ENCODE data around the gene B3GAT1. TPM values are rescaled to one million over a fixed set of nuclear protein-coding genes. Genes with fewer than 3 reads are reported as not detected.

Gene B3GAT1
- total RNA-seq, 1 experiment from 2014 or later = not detected

- Histone ChIP-seq H3K4me1 (ENCODE audit: control insufficient read depth in 1 of 2, insufficient read depth in 2 of 2, low read length in 2 of 2) (peaks cover 0 to 7% of the 10 kb centered on the region in 2 experiments; a peak in 2 of 4 replicates), H3K27me3 (ENCODE audit: insufficient read depth, low read length) (peaks cover 13% of the 10 kb centered on the region; the same call in 1 of the 2 replicates), H3K4me2 (ENCODE audit: low read length) (no peak overlapping the region), H3K4me3 (replicated peaks in 1 of 2; ENCODE audit: low read depth in 1 of 2, low read length in 2 of 2) (no peak overlapping the region), H3K79me2 (ENCODE audit: insufficient read depth, low read length) (no peaks in the 10 kb centered on the region), H4K20me1 (ENCODE audit: insufficient read depth) (no peaks in the 10 kb centered on the region), H3K9me2 (ENCODE audit: insufficient read depth) (no peaks in the 10 kb centered on the region), H3K36me3 (ENCODE audit: control insufficient read depth in 1 of 2, insufficient read depth in 2 of 2, low read length in 2 of 2) (no peaks in the 10 kb centered on the region), H3K27ac (ENCODE audit: low read depth, low read length) (no peak overlapping the region), H3K9me3 (ENCODE audit: control insufficient read depth in 1 of 2, insufficient read depth in 1 of 2, low read depth in 1 of 2, low read length in 2 of 2) (no peaks in the 10 kb centered on the region), H2AFZ (ENCODE audit: low read depth, low read length, poor library complexity, severe bottlenecking) (no peak overlapping the region), H3K9ac (ENCODE audit: low read length) (no peak overlapping the region)
- ChIA-PET POLR2A (no interaction called here), CTCF (no interaction called here), RAD21 (ENCODE audit: low non-redundant PET in 1 of 2, low total read pairs in 2 of 2, uncharacterized antibody in 2 of 2, unreplicated experiment in 2 of 2) (no interaction called here)
- intact Hi-C loops (cut with micrococcal nuclease) = no loop called here
- DNase-seq (ENCODE audit: low read depth, low spot score) (no peak), ATAC-seq (no peak)
- TF ChIP-seq EZH2phosphoT487 (IDR thresholded peaks at IDR 0.05; ENCODE audit: borderline replicate concordance) (no peak), EZH2 (IDR thresholded peaks at IDR 0.05) (no peak), TCF7L2 (IDR thresholded peaks at IDR 0.05; ENCODE audit: borderline replicate concordance, extremely low read depth, insufficient read depth, insufficient read length) (no peak), POLR2A (IDR thresholded peaks at IDR 0.05; ENCODE audit: borderline replicate concordance, extremely low read depth, insufficient read depth, insufficient read length) (no peak), FOSL1 (IDR thresholded peaks at IDR 0.05; ENCODE audit: low read depth) (no peak), CTCF (IDR thresholded peaks at IDR 0.05 in 2 of 3, conservative IDR thresholded peaks at IDR 0.05 in 1 of 3; ENCODE audit: borderline replicate concordance in 1 of 3, insufficient read depth in 1 of 3, low read depth in 2 of 3, low read length in 2 of 3) (no peak), JUND (IDR thresholded peaks at IDR 0.05) (no peak), SP1 (IDR thresholded peaks at IDR 0.05; ENCODE audit: low read depth) (no peak), ZBTB33 (IDR thresholded peaks at IDR 0.05; ENCODE audit: extremely low read depth, insufficient replicate concordance, low read length) (no peak), CEBPB (IDR thresholded peaks at IDR 0.05; ENCODE audit: low read depth) (no peak), YY1 (IDR thresholded peaks at IDR 0.05; ENCODE audit: extremely low read depth, insufficient replicate concordance, low read depth, low read length) (no peak), EGR1 (IDR thresholded peaks at IDR 0.05; ENCODE audit: low read depth) (no peak), ATF3 (IDR thresholded peaks at IDR 0.05) (no peak), REST (IDR thresholded peaks at IDR 0.05; ENCODE audit: low read depth) (no peak), MAX (IDR thresholded peaks at IDR 0.05) (no peak), ZNF274 (IDR thresholded peaks at IDR 0.05; ENCODE audit: low read depth, low read length) (no peak)
- no TSS peak for BruUV-seq (replicated peaks)
These were observed 6.2 kb downstream of the B3GAT1 start for GRCh38 chr11:134405841-134406240.

Measured in HCT116 (cell line).